Measurements from ENCODE around the gene TRAF6.
"Not testable (repeated sequence)": the region's sequence is repeated elsewhere in the genome, so short reads cannot be mapped to it uniquely, and the experiment has no call there.

The TRAF6 gene

GRCh38 chr11:36509694-36510593 lies at the start of gene TRAF6:
Gene TRAF6, minus strand, starts transcription at chr11:36510272. Its CDS starts 8,757 bp downstream, at chr11:36501515.
- peak; percentile 69 to 75 for DNase-seq

GRCh38 chr11:36558571-36559413 lies 48.7 kb upstream of the TRAF6 start:
- DNase-seq, result no peak

- DNase-seq, result no peak
Observed at GRCh38 chr11:36557991-36558390, 47.9 kb upstream of the TRAF6 start.

- DNase-seq, result not testable (repeated sequence)
Observed at GRCh38 chr11:36557390-36557789, 47.3 kb upstream of the TRAF6 start.

- no peak for DNase-seq
Observed at GRCh38 chr11:36550385-36551115, 40.5 kb upstream of the TRAF6 start.

GRCh38 chr11:36540998-36541397 lies 30.9 kb upstream of the TRAF6 start:
- DNase-seq, result peak; percentile 32 to 51

- DNase-seq, result peak; percentile 77 to 79
Observed at GRCh38 chr11:36534276-36534840, 24.3 kb upstream of the TRAF6 start.

- DNase-seq, result peak; percentile 26 to 36
Observed at GRCh38 chr11:36532941-36533601, 23.0 kb upstream of the TRAF6 start.

- no peak for DNase-seq
Observed at GRCh38 chr11:36530840-36531239, 20.8 kb upstream of the TRAF6 start.

GRCh38 chr11:36513965-36514364 lies 3.9 kb upstream of the TRAF6 start:
- DNase-seq, result no peak

- no peak for DNase-seq
Observed at GRCh38 chr11:36512016-36512415, 1.9 kb upstream of the TRAF6 start.

GRCh38 chr11:36511062-36511461 lies 990 bp upstream of the TRAF6 start:
- DNase-seq, result not testable (repeated sequence)

- no peak for DNase-seq
Observed at GRCh38 chr11:36510594-36510942, 496 bp upstream of the TRAF6 start.

GRCh38 chr11:36509201-36509639 lies 852 bp downstream of the TRAF6 start:
- DNase-seq, result no peak

GRCh38 chr11:36508743-36509142 lies 1.3 kb downstream of the TRAF6 start:
- no peak for DNase-seq

- DNase-seq, result no peak
Observed at GRCh38 chr11:36507824-36508489, 2.1 kb downstream of the TRAF6 start.

GRCh38 chr11:36501236-36501635 lies 8.8 kb downstream of the TRAF6 start:
- DNase-seq, result no peak

- DNase-seq, result no peak
Observed at GRCh38 chr11:36500315-36500721, 9.8 kb downstream of the TRAF6 start.

GRCh38 chr11:36499315-36499714 lies 10.8 kb downstream of the TRAF6 start:
- no peak for DNase-seq

- no peak for DNase-seq
Observed at GRCh38 chr11:36498721-36499120, 11.4 kb downstream of the TRAF6 start.

- no peak for DNase-seq
Observed at GRCh38 chr11:36493332-36493731, 16.7 kb downstream of the TRAF6 start.

Data from AML-193 (cell line).